Parathyroid adenoma (tissue), 2 donors: Measurements from ENCODE around the gene SHC2.

Experiments used
- H2AFZ ChIP-seq: fragments of 300-600 bp; sonication (generic); one replicate; pipeline ENCODE4 v1.7.0; 2017; ENCODE audit warnings: antibody characterized with exemption, mild to moderate bottlenecking
- H3K27ac ChIP-seq: fragments of 300-600 bp; sonication (generic); one replicate; pipeline ENCODE4 v1.7.0; 2017
- H3K27me3 ChIP-seq: fragments of 300-600 bp; sonication (generic); one replicate; pipeline ENCODE4 v1.7.0; 2017; ENCODE audit warnings: low read length; ENCODE audit not compliant: control insufficient read depth, insufficient read depth
- H3K36me3 ChIP-seq: fragments of 300-600 bp; sonication (generic); one replicate; pipeline ENCODE4 v1.7.0; 2017; ENCODE audit warnings: low read length; ENCODE audit not compliant: control insufficient read depth, insufficient read depth
- H3K4me1 ChIP-seq: fragments of 300-600 bp; sonication (generic); one replicate; pipeline ENCODE4 v1.7.0; 2017; ENCODE audit warnings: control low read depth
- H3K4me2 ChIP-seq: fragments of 300-600 bp; sonication (generic); one replicate; pipeline ENCODE4 v1.7.0; 2017; ENCODE audit warnings: low read length
- H3K4me3 ChIP-seq: fragments of 300-600 bp; sonication (generic); one replicate; pipeline ENCODE4 v1.7.0; 2017; ENCODE audit warnings: low read depth, low read length
- H3K79me2 ChIP-seq: fragments of 300-600 bp; sonication (generic); one replicate; pipeline ENCODE4 v1.7.0; 2017; ENCODE audit warnings: control low read depth
- H3K9ac ChIP-seq: fragments of 300-600 bp; sonication (generic); one replicate; pipeline ENCODE4 v1.7.0; 2017; ENCODE audit warnings: mild to moderate bottlenecking
- H3K9me3 ChIP-seq: fragments of 300-600 bp; sonication (generic); one replicate; pipeline ENCODE4 v1.7.0; 2017; ENCODE audit warnings: low read length; ENCODE audit not compliant: control insufficient read depth
- TF ChIP-seq, protein P1 (sequence below): fragments of 300-600 bp; sonication (generic); IDR thresholded peaks from one replicate; pipeline ENCODE4 v1.7.0; 2017; ENCODE audit warnings: antibody characterized with exemption, mild to moderate bottlenecking
- donor health status: primary hyperparathyroidism.

SHC2 gene

DNA sequence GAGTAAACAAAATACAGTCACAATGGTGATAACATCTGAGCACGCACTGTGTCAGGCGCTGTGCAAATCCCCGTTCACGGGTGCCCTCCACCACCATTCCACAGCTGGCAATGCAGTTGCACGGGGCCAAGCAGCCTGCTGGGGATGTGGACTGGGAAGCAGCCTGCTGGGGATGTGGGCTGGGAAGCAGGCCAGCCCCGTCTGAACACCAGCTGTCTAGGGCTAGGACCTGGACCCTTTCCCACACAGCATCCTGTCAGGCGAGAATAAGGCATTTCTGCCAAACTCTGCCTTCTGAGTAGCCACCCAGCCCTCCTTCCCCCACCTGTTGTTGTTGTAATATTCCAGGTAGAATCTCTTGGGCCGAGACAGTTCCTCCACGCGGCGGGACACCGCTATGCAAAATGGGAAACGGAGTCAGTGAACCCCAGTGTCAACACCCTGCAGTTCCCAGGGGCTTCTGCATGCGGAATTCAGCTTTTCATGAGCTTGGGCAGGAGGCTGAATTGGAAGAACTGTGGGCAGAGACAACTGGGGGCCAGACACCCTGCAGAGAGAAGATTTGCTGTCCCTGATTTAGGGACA, 88.4 kb downstream of the SHC2 start:
- H2AFZ ChIP-seq, result no peak overlapping the region
- H3K27me3 ChIP-seq, result no peaks in the 10 kb centered on the region
- TF ChIP-seq, protein P1, sequence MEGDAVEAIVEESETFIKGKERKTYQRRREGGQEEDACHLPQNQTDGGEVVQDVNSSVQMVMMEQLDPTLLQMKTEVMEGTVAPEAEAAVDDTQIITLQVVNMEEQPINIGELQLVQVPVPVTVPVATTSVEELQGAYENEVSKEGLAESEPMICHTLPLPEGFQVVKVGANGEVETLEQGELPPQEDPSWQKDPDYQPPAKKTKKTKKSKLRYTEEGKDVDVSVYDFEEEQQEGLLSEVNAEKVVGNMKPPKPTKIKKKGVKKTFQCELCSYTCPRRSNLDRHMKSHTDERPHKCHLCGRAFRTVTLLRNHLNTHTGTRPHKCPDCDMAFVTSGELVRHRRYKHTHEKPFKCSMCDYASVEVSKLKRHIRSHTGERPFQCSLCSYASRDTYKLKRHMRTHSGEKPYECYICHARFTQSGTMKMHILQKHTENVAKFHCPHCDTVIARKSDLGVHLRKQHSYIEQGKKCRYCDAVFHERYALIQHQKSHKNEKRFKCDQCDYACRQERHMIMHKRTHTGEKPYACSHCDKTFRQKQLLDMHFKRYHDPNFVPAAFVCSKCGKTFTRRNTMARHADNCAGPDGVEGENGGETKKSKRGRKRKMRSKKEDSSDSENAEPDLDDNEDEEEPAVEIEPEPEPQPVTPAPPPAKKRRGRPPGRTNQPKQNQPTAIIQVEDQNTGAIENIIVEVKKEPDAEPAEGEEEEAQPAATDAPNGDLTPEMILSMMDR, result no peak
- no peaks in the 10 kb centered on the region for H3K4me1 ChIP-seq
- H3K36me3 ChIP-seq, result no peaks in the 10 kb centered on the region
- no peaks in the 10 kb centered on the region for H3K79me2 ChIP-seq
- no peak overlapping the region for H3K4me2 ChIP-seq
- H3K27ac ChIP-seq, result no peak overlapping the region
- H3K4me3 ChIP-seq, result no peak overlapping the region
- no peak overlapping the region for H3K9ac ChIP-seq
- no peaks in the 10 kb centered on the region for H3K9me3 ChIP-seq

DNA sequence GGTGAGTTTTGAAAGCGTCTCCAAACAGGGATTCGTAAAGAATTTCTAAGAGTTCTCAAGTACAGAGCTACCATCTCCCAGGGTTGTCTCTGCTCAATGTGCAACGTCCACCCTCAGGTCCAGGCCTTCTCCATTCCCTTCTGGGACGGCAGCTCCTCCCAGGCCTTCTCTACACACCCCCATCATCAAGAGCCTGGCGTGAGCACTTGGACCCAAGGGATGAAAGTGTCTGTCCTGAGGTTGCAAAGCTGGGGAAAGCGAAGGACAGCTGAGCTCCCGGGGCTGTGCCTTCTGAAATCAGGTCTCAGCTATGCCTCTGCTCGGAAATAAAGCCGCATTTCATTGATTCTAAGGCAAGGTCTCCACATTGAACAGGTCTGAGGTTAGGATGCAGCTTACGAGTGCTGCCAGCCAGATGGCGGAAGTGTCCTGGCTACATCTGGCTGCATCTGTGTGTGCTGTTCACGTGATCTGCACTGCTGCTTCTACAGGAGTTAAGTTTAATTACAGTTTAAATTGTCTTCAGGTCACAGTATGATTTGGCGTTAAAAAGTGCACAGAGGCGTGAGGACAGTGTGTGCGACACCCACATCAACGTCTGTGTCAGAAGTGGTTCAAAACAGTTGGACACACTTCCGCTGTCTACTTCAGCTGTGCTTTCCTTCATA, 89.2 kb downstream of the SHC2 start:
- Histone ChIP-seq H3K4me3 (no peak overlapping the region), H3K9me3 (no peaks in the 10 kb centered on the region), H3K27ac (no peak overlapping the region), H3K9ac (no peak overlapping the region), H3K36me3 (no peaks in the 10 kb centered on the region), H3K4me2 (no peak overlapping the region), H3K79me2 (no peaks in the 10 kb centered on the region), H3K27me3 (no peaks in the 10 kb centered on the region), H2AFZ (no peak overlapping the region), H3K4me1 (no peaks in the 10 kb centered on the region)
- TF ChIP-seq, protein P1, result no peak

DNA sequence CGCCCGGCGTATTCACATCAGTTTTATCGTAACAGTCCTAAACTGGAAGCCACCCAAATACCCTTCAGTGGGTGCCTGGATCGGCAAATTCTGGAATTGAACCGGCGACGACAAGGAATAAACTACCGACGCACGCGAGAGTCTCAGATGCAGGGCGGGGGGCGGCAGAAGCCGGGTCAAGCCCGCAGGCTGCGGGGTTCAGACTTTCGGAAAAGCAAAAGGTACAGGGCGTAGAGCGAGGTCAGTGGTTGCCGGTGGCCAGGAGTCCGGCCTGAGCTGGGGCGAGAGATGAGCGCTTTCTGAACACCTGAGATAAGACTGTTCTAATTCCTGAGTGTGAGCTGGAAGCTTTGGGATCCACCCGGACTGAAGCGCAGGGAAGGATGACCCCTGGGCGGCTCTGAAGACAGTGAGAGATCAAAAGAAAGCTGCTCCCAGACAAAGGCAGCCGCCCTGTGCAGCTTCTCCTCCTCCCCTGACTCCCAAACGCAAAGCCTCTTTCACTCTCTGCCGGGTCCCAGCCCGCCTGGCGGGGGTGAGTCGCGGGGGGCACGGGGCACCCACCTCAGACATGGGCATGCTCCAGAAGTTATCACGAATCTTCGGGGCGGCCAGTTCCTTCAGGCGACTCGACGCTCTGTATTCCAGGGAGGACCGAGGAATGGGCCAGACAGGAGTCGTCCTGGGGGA, 90.0 kb downstream of the SHC2 start:
- H3K79me2 ChIP-seq, result no peaks in the 10 kb centered on the region
- H3K4me3 ChIP-seq, result no peak overlapping the region
- H3K4me1 ChIP-seq, result no peaks in the 10 kb centered on the region
- H3K27me3 ChIP-seq, result no peaks in the 10 kb centered on the region
- no peak overlapping the region for H3K27ac ChIP-seq
- no peaks in the 10 kb centered on the region for H3K9me3 ChIP-seq
- no peak overlapping the region for H3K9ac ChIP-seq
- TF ChIP-seq, protein P1, result no peak
- no peak overlapping the region for H2AFZ ChIP-seq
- no peaks in the 10 kb centered on the region for H3K36me3 ChIP-seq
- no peak overlapping the region for H3K4me2 ChIP-seq

DNA sequence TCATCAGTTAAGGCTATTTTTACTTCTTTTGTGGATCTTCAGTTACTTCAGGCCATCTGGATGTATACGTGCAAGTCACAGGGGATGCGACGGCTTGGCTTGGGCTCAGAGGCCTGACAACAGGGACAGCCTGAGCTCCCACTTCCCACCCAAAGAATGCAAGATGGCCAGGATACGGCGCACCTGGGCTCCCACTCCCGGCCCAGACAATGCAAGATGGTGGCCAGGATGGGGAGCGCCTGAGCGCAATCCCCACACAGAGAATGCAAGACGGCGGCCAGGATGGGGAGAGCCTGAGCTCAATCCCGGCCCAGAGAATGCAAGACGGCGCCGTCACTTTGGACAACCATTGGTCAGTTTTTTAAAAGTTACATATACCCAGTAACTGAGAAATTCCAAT, 91.0 kb downstream of the SHC2 start:
- Histone ChIP-seq H3K27ac (no peak overlapping the region), H3K4me3 (no peak overlapping the region), H3K9me3 (no peaks in the 10 kb centered on the region), H3K79me2 (no peaks in the 10 kb centered on the region), H3K4me2 (no peak overlapping the region), H3K36me3 (no peaks in the 10 kb centered on the region), H3K27me3 (no peaks in the 10 kb centered on the region), H3K9ac (no peak overlapping the region), H3K4me1 (no peaks in the 10 kb centered on the region), H2AFZ (no peak overlapping the region)
- TF ChIP-seq, protein P1, result no peak
